Neuronal stem cell (in vitro differentiated cells): ENCODE data around the gene DNLZ.

Experiments
- DNase-seq: peaks from one replicate; pipeline ENCODE4 v3.0.0-alpha.2; 2013; ENCODE audit warnings: low spot score
- H2AFZ ChIP-seq: one replicate; pipeline ENCODE4 v1.6.1; 2013; ENCODE audit warnings: mild to moderate bottlenecking, low read length, inconsistent platforms
- H2AK5ac ChIP-seq: 2 replicates; pipeline ENCODE4 v1.6.1; 2013; ENCODE audit warnings: low read depth, mild to moderate bottlenecking, inconsistent platforms, low read length, moderate library complexity, mixed read lengths
- H2BK120ac ChIP-seq: 2 replicates; pipeline ENCODE4 v1.6.1; 2013; ENCODE audit warnings: low read depth, mild to moderate bottlenecking, inconsistent platforms, low read length, moderate library complexity, mixed read lengths
- H2BK12ac ChIP-seq: one replicate; pipeline ENCODE4 v1.6.1; 2013; ENCODE audit warnings: low read length, inconsistent platforms
- H2BK15ac ChIP-seq: 2 replicates; pipeline ENCODE4 v1.6.1; 2013; ENCODE audit warnings: mild to moderate bottlenecking, low read length, inconsistent platforms, mixed read lengths
- H2BK5ac ChIP-seq: one replicate; pipeline ENCODE4 v1.6.1; 2013; ENCODE audit warnings: inconsistent platforms, mild to moderate bottlenecking, low read length, moderate library complexity
- H3K14ac ChIP-seq: one replicate; pipeline ENCODE4 v1.6.1; 2013; ENCODE audit warnings: low read length, inconsistent platforms
- H3K18ac ChIP-seq: 2 replicates; pipeline ENCODE4 v1.6.1; 2013; ENCODE audit warnings: low read length, inconsistent platforms
- H3K23ac ChIP-seq: 2 replicates; pipeline ENCODE4 v1.6.1; 2013; ENCODE audit warnings: low read depth, mild to moderate bottlenecking, mixed read lengths, low read length, inconsistent platforms; ENCODE audit not compliant: poor library complexity
- H3K27ac ChIP-seq: replicated peaks from 3 replicates; pipeline ENCODE4 v1.5.1; 2013; ENCODE audit warnings: low read length, inconsistent platforms
- H3K27me3 ChIP-seq, 3 experiments: 2 replicates each; pipeline ENCODE4 v1.6.1; 2013; ENCODE audit warnings: low read length in 3 of 3, mild to moderate bottlenecking in 2 of 3, inconsistent platforms in 1 of 3, low read depth in 1 of 3, mixed read lengths in 1 of 3, moderate library complexity in 1 of 3; ENCODE audit not compliant: control insufficient read depth in 3 of 3, insufficient read depth in 3 of 3
- H3K36me3 ChIP-seq, 2 donors: replicated peaks in 1 of 2; 2 replicates each; pipeline ENCODE4 v1.6.1; 2013; ENCODE audit warnings: low read length in 2 of 2; ENCODE audit not compliant: control insufficient read depth in 2 of 2, insufficient read depth in 2 of 2
- H3K4ac ChIP-seq: 2 replicates; pipeline ENCODE4 v1.6.1; 2013; ENCODE audit warnings: inconsistent platforms, mild to moderate bottlenecking, low read length, moderate library complexity
- H3K4me1 ChIP-seq, 2 donors: 1 replicate in 1 of 2; 2 replicates in 1 of 2; pipeline ENCODE4 v1.6.1; 2013; ENCODE audit warnings: low read length in 2 of 2, low read depth in 1 of 2; ENCODE audit not compliant: control insufficient read depth in 2 of 2, insufficient read depth in 1 of 2
- H3K4me2 ChIP-seq: one replicate; pipeline ENCODE4 v1.6.1; 2013; ENCODE audit warnings: mild to moderate bottlenecking, low read length, inconsistent platforms; ENCODE audit not compliant: insufficient read depth, poor library complexity, severe bottlenecking
- H3K4me3 ChIP-seq, 2 donors: 2 replicates each; pipeline ENCODE4 v1.5.1; 2013; ENCODE audit warnings: low read length in 2 of 2, mild to moderate bottlenecking in 2 of 2, inconsistent platforms in 1 of 2, moderate library complexity in 1 of 2
- H3K79me1 ChIP-seq: one replicate; pipeline ENCODE4 v1.6.1; 2013; ENCODE audit warnings: low read depth, mild to moderate bottlenecking, inconsistent platforms, low read length, moderate library complexity
- H3K9ac ChIP-seq: one replicate; pipeline ENCODE4 v1.6.1; 2013; ENCODE audit warnings: mild to moderate bottlenecking, low read depth, low read length, inconsistent platforms; ENCODE audit not compliant: poor library complexity
- H3K9me3 ChIP-seq, 2 donors: replicated peaks in 1 of 2; 2 replicates each; pipeline versions ENCODE3 to v1.6.1; 2013; ENCODE audit warnings: low read length in 2 of 2, mild to moderate bottlenecking in 2 of 2, inconsistent platforms in 1 of 2, low read depth in 1 of 2, mixed read lengths in 1 of 2, moderate library complexity in 1 of 2; ENCODE audit not compliant: control insufficient read depth in 2 of 2, insufficient read depth in 1 of 2
- H4K8ac ChIP-seq: one replicate; pipeline ENCODE4 v1.6.1; 2013; ENCODE audit warnings: low read depth, mild to moderate bottlenecking, inconsistent platforms, low read length, moderate library complexity
- H4K91ac ChIP-seq: one replicate; pipeline ENCODE4 v1.6.1; 2013; ENCODE audit warnings: low read length, low read depth, mild to moderate bottlenecking, inconsistent platforms; ENCODE audit not compliant: poor library complexity
- WGBS, 2 donors: extraction: QIAGEN DNeasy Blood & Tissue Kit; methylation state at CpG; one replicate each; pipeline ENCODE4 v1.1.7; 2013; ENCODE audit warnings: missing lambda C conversion rate in 2 of 2, mixed read lengths in 1 of 2; ENCODE audit not compliant: insufficient read length in 2 of 2, insufficient replicate concordance in 1 of 2; ENCODE audit errors: extremely low coverage in 2 of 2; 5-methylcytosine and 5-hydroxymethylcytosine counted together

The DNLZ gene

GRCh38 chr9:136328011-136328621 is 35.4 kb downstream of the DNLZ start:
- Histone ChIP-seq H3K18ac (peak overlapping the region; percentile 98), H4K91ac (no peak overlapping the region), H2AK5ac (peak overlapping the region; percentile 99), H3K27me3 (no peaks in the 10 kb centered on the region), H2BK5ac (peak overlapping the region; percentile 69), H2BK12ac (peak overlapping the region; percentile 24), H3K4me3 (peak overlapping the region; percentile 88 to 92), H4K8ac (no peak overlapping the region), H3K9ac (peak overlapping the region; percentile 93), H3K36me3 (peaks cover 3 to 11% of the 10 kb centered on the region in 2 donors), H3K9me3 (no peaks in the 10 kb centered on the region), H3K79me1 (peaks cover 36% of the 10 kb centered on the region), H3K14ac (no peak overlapping the region), H2BK15ac (peak overlapping the region; percentile 83), H3K4me2 (peak overlapping the region; percentile 88), H3K4ac (peak overlapping the region; percentile 77), H3K27ac (peak overlapping the region; percentile 46), H3K23ac (peak overlapping the region; percentile 97), H2AFZ (no peak overlapping the region), H3K4me1 (peaks cover 23 to 37% of the 10 kb centered on the region in 2 donors), H2BK120ac (no peak overlapping the region)
- DNase-seq: no peak
- WGBS, 2 donors: no CpG with 5 or more reads among the region's 13 CpGs

GRCh38 chr9:136327304-136327974 is 36.1 kb downstream of the DNLZ start, which contains the start of gene GPSM1:
GPSM1 (plus strand) TSS chr9:136327539; CDS start chr9:136327696, 157 bp downstream.
- Histone ChIP-seq H2BK15ac (peak within 1 kb of the TSS; percentile 83), H2BK5ac (peak within 1 kb of the TSS; percentile 69), H3K27ac (peak within 1 kb of the TSS; percentile 66), H3K36me3 (peaks cover 2 to 9% of the 10 kb centered on the region in 2 donors), H4K8ac (no peak within 1 kb of the TSS), H2BK12ac (peak within 1 kb of the TSS; percentile 87), H2BK120ac (peak within 1 kb of the TSS; percentile 29), H3K23ac (peak within 1 kb of the TSS; percentile 97), H3K9ac (peak within 1 kb of the TSS; percentile 93), H4K91ac (no peak within 1 kb of the TSS), H2AFZ (peak within 1 kb of the TSS; percentile 84), H3K4me3 (peak within 1 kb of the TSS; percentile 88 to 92), H3K4me2 (peak within 1 kb of the TSS; percentile 88), H3K18ac (peak within 1 kb of the TSS; percentile 98), H3K14ac (no peak within 1 kb of the TSS), H3K79me1 (peaks cover 35% of the 10 kb centered on the region), H3K9me3 (no peaks in the 10 kb centered on the region), H2AK5ac (peak within 1 kb of the TSS; percentile 99), H3K4me1 (peaks cover 24 to 37% of the 10 kb centered on the region in 2 donors), H3K27me3 (no peaks in the 10 kb centered on the region), H3K4ac (peak within 1 kb of the TSS; percentile 93)
- no peak for DNase-seq
- WGBS, 2 donors: no CpG with 5 or more reads among the region's 88 CpGs

GRCh38 chr9:136326761-136327303 is 36.7 kb downstream of the DNLZ start:
- Histone ChIP-seq H3K79me1 (peaks cover 30% of the 10 kb centered on the region), H4K91ac (no peak overlapping the region), H3K4ac (peak overlapping the region; percentile 69), H3K27me3 (no peaks in the 10 kb centered on the region), H3K18ac (peak overlapping the region; percentile 96), H3K27ac (peak overlapping the region; percentile 66), H3K9ac (peak overlapping the region; percentile 83), H2AK5ac (peak overlapping the region; percentile 82), H3K14ac (no peak overlapping the region), H2BK5ac (peak overlapping the region; percentile 25), H2BK15ac (peak overlapping the region; percentile 47), H3K9me3 (no peaks in the 10 kb centered on the region), H4K8ac (no peak overlapping the region), H3K23ac (no peak overlapping the region), H3K4me3 (peak overlapping the region; percentile 70 to 92), H3K4me2 (peak overlapping the region; percentile 51), H3K36me3 (peaks cover 0 to 4% of the 10 kb centered on the region in 2 donors), H2BK120ac (peak overlapping the region; percentile 29), H3K4me1 (peaks cover 27 to 37% of the 10 kb centered on the region in 2 donors), H2AFZ (peak overlapping the region; percentile 84), H2BK12ac (peak overlapping the region; percentile 87)
- DNase-seq: no peak
- WGBS, 2 donors: no CpG with 5 or more reads among the region's 17 CpGs
